H4 (cell line): Measurements from ENCODE around the gene CCDC148. TPM values are rescaled to one million over a fixed set of nuclear protein-coding genes. Genes with fewer than 3 reads are reported as not detected.

ENCODE experiments used
- DNase-seq: peaks from one replicate; pipeline ENCODE4 v3.0.0-alpha.2; 2015; ENCODE audit warnings: low spot score
- total RNA-seq: library from RNA; depleted of rRNA; stranded (reverse); fragments of >200 nt; shearing (Covaris generic); gene quantifications from 2 replicates; pipeline ENCODE4 v1.2.3, GENCODE V29; 2014; rRNA removed

Gene CCDC148
- total RNA-seq, result 0.52 and 1.5 TPM in 2 replicates

GRCh38 chr2:158456309-158457066 is at the start of gene CCDC148, which contains the start of gene PKP4:
TSS of gene CCDC148 (minus strand) at chr2:158456753. CDS start at chr2:158456439, 314 bp downstream.
TSS of gene PKP4 (plus strand) at chr2:158456952. CDS start at chr2:158533185, 76,233 bp downstream.
- peak; percentile 92 for DNase-seq

- DNase-seq, result no peak
Measured at GRCh38 chr2:158505448-158505934, 48.9 kb upstream of the CCDC148 start.

- no peak for DNase-seq
Measured at GRCh38 chr2:158504088-158504487, 47.5 kb upstream of the CCDC148 start.

- DNase-seq, result no peak
Measured at GRCh38 chr2:158502974-158503373, 46.4 kb upstream of the CCDC148 start.

- no peak for DNase-seq
Measured at GRCh38 chr2:158501301-158501700, 44.7 kb upstream of the CCDC148 start.

- DNase-seq, result no peak
Measured at GRCh38 chr2:158500333-158500732, 43.8 kb upstream of the CCDC148 start.

GRCh38 chr2:158499383-158499782 is 42.8 kb upstream of the CCDC148 start:
- no peak for DNase-seq

GRCh38 chr2:158498749-158499136 is 42.2 kb upstream of the CCDC148 start:
- DNase-seq, result no peak

GRCh38 chr2:158498043-158498748 is 41.6 kb upstream of the CCDC148 start:
- DNase-seq, result no peak

- no peak for DNase-seq
Measured at GRCh38 chr2:158497486-158497885, 40.9 kb upstream of the CCDC148 start.

GRCh38 chr2:158496986-158497385 is 40.4 kb upstream of the CCDC148 start:
- no peak for DNase-seq

- no peak for DNase-seq
Measured at GRCh38 chr2:158495175-158495574, 38.6 kb upstream of the CCDC148 start.

GRCh38 chr2:158493458-158493857 is 36.9 kb upstream of the CCDC148 start:
- DNase-seq, result no peak

- DNase-seq, result no peak
Measured at GRCh38 chr2:158491072-158491471, 34.5 kb upstream of the CCDC148 start.

- DNase-seq, result no peak
Measured at GRCh38 chr2:158489366-158490112, 33.0 kb upstream of the CCDC148 start.

- no peak for DNase-seq
Measured at GRCh38 chr2:158488442-158489216, 32.1 kb upstream of the CCDC148 start.

GRCh38 chr2:158487419-158487818 is 30.9 kb upstream of the CCDC148 start:
- peak; percentile 31 for DNase-seq

GRCh38 chr2:158486970-158487325 is 30.4 kb upstream of the CCDC148 start:
- DNase-seq, result peak; percentile 15

GRCh38 chr2:158486150-158486969 is 29.8 kb upstream of the CCDC148 start:
- no peak for DNase-seq

- DNase-seq, result no peak
Measured at GRCh38 chr2:158484892-158485556, 28.5 kb upstream of the CCDC148 start.
